Gastroesophageal sphincter (tissue), 3 donors: ENCODE measurements around the gene S100B.

ENCODE experiments used
- CTCF ChIP-seq, 4 experiments: fragments of 200-600 bp in 2 of 4; fragments of 450-650 bp in 2 of 4; sonication (generic) in 1 of 4; IDR thresholded peaks; one replicate each; pipeline ENCODE4 v1.5.1; 2017 to 2019; ENCODE audit warnings: antibody characterized with exemption in 4 of 4, mild to moderate bottlenecking in 2 of 4, moderate library complexity in 2 of 4
- POLR2A ChIP-seq, 2 donors: fragments of 450-650 bp; IDR thresholded peaks; one replicate each; pipeline ENCODE4 v1.6.1; 2017; ENCODE audit warnings: antibody characterized with exemption in 2 of 2, mild to moderate bottlenecking in 2 of 2, moderate library complexity in 1 of 2

GRCh38 chr21:46645840-46646239, 41.0 kb upstream of the S100B start:
- TF ChIP-seq POLR2A (IDR thresholded peaks at IDR 0.05) (no peak), CTCF (IDR thresholded peaks at IDR 0.05) (no peak)
